NCI-H1092 treated with DMSO at 0.1 percent for 48 hours (cell line): ENCODE results near the gene LENEP.

ENCODE experiments used
- DNase-seq: peaks from one replicate; lab custom pipeline; 2025; lab: John Stamatoyannopoulos, UW

LENEP gene

DNA sequence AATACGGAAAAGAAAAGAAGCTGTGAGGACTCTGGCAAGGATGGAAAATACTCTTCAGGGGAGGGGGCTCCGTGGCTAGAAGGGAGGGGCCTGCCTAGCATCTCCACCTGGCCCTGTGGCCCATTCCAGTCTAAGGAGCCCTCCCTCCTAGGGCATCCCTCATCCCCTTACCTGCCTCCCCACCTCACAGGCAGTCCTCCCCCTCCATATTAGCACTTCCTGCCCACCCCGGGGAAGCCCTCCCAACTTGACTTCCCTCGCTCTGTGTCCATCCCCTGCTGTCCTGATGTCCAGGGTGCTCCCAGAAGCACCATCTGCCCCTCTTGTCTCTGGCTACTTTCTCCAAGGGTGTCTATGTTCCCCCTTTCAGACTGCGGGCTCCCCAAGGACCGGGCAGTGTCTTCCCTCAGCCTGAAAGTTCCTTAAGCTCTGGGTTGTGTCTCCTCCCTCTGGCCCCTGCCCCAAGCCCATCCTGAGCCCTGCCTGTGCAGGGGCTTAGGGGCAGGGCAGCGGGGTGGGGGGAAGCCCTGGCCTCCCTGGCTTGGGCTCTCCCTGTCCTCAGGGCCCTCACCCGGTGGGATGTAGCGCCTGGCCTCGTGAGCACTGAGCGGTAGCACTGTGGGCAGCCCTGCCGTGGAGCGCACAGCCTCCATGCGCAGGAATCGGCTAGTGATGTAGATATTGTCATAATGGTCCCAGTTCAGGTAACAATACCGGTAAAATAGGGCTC lies 36.3 kb downstream of the LENEP start:
- DNase-seq: no peak

DNA sequence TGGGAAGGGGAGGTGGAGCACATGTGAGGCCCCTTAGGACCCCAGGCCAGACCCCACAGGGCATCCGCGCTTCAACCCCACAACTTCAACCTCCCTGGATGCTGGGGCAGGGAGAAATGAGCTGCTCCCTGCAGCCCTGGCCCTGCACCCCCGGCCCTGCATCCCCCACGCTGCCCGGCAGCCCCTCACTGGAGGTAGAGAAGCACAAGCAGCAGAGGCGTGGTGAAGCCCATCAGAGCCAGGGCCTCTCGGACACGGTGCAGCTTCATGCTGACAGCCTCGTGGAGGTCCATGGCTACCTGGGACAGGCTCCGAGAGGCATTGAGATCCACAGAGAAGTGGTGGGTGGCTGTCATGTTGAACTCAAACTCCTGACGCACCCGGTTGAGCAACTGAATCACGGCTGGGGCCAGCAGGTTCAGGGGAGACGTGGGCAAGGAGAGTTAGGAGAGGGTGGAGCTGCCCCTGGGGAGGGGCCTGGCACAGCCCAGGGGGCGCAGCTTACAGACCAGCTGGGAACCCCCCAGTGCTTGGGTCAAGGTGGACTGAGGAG lies 36.9 kb downstream of the LENEP start:
- DNase-seq: no peak

DNA sequence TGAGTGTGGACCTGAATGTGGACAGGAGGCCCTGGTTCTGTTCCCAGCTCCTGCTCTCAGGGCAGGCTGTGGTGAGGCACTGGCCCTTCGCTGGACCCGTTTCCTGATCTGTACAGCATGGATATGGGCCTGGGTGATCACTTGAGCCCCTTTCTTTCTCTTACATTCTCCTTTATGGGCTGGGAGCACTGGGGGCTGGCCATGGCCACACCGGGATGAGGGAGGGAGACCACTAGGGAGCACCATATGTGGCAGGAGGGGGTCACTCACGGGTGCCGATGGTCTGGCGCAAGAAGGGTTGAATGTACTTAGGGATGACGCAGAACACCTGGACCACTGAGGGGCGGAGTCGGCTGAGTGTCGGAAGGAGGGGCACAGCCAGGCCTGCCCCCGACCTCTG lies 37.5 kb downstream of the LENEP start:
- no peak for DNase-seq

DNA sequence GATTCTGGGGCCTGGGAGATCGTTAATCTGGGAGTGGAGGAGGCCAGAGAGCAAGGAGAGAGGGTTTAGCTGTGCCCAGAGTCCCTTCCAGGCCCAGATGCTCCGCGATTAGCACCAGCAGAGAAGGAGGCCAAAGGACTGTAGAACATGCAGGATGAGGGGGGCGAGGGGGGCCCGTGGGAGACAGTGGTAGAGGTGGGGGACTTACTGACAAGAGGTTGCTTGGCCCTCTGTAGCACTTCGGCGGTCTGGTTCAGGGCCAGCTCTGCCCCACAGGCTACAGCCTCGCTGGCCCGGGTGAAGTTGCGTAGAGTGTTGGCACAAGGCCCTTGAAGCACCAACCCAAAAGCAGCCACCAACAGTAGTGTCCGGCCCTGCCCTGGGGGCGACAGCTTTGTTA lies 39.5 kb downstream of the LENEP start:
- DNase-seq: no peak

DNA sequence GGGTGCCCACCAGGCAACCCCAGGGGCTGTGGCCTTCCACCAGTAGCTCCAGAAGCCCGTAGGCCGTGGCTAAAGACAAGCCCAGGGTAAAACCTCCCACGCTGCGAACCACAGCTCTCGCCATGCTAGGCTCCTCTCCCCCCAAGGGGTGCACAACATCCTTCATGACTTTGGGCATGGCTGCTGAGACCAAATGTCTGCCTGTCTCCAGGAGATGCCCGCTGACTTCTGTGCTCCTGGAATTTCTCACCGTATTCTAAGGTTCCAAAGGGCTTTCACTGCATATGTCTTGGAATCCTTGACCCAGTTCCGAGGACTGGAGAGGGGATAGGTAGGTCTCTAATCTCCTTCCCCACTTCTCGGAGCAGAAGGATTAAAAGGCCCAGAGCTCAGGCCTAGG lies 40.1 kb downstream of the LENEP start, which contains the start of the genes DCST1 and DCST2:
Gene DCST1 (plus strand): TSS at position 301 of the 400 bp plus-strand sequence. CDS start 213 bp downstream, outside the sequence.
Gene DCST2 (minus strand): TSS at position 258 of the 400 bp plus-strand sequence. CDS start 80 bp downstream, at position 178.
- no peak for DNase-seq

DNA sequence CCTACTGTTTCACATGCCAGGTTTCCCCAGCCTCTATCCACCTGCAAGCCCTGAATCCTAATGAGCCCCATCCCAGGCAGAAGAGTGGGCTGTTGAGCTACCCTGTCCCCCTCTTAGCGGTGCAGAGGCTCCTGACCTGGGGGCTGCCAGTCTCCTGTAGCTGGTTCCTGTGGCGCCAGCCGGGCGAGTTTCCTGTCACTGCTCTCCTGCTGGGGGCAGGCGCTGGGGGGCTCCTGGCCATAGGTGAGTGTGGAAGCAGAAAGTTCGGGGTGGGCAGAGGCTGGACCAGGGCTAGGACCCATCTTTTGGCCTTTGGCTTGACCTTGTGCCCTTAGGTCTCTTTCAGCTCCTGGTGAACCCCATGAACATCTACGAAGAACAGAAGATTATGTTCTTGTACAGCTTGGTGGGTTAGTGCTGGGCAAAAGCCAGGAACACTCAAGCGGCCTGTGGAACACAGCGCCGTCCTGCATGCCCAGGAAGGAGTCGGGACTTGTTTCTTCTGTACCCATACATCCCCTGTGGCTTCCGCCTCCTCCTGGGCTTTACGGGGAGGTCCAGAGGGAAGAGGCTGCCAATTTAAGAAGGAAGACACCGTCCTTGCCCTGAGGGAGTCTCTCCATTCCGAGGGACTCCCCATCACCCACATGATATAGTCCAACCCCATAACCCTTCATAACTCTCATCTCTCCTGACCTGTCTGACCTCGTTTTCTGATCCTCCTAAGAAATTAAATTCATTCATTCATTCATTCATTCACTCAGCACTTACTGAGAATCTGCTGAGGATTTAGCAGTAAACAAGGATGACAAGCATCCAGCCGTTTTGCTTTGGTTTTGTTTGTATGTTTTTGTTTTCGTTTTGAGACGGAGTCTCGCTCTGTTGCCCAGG lies 41.2 kb downstream of the LENEP start:
- DNase-seq: no peak

DNA sequence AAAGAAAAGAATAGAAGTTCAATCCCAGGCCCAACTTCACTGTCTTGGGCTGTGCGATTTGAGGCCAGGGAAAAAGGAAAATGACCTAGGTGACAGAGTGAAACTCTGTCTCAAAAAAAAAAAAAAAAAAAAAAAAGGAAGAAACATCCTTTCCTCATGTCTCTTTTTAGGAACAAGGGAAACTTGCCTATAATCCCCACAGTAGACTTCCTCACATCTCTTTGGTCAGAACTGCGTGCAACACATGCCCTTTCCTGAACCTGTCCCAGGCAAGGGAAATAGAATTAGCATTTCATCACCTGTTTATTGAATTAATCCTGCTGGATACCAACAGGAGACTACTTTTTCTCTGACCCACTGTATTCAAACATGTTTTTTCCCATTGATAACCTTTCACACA lies 42.5 kb downstream of the LENEP start:
- DNase-seq: no peak

DNA sequence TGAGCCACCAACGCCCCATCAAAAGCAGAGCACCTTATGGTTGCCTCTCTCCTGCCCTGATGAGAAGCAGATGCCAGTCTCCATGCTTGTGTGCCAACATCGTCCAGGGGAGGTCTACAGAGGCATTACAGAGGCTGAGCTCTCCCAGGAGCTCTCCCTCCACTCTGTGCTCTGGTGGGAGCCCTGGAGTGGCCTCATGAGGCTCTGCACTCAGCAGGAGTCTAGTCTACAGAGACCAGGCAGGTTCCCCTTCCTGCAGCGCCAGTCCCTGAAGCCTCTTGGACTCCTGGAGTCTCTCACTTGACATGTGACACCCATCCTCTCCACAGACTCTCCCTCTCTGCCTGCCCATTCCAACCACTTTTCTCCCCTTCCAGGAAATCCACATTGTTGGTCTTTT lies 43.7 kb downstream of the LENEP start:
- no peak for DNase-seq

DNA sequence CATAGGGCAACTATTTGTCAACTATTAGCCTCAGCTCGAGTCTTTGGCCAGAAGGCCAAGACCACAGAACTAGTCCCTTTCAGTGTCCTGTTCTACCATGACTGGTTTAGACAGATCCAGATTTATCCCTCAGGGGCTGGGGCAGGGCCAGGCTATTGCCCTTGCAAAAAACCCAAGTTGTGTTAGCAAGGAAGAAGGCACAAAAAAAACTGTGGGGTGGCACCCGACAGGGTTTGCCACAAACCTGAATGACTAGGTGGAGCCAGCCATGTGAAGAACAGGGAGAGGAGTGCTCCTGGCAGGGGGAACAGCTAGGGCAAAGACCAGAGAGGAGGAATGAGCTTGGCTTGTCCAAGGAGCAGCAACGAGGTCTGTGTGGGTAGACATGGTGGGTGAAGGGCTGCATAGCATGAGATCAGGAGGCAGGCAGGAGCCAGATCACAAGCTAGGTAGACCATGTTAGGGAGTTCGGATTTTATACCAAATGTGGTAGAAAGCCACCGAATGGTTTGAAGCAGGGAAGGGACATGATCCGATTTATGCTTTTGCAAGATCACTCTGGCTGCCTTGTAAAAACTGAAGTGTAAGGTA lies 44.6 kb downstream of the LENEP start:
- no peak for DNase-seq

DNA sequence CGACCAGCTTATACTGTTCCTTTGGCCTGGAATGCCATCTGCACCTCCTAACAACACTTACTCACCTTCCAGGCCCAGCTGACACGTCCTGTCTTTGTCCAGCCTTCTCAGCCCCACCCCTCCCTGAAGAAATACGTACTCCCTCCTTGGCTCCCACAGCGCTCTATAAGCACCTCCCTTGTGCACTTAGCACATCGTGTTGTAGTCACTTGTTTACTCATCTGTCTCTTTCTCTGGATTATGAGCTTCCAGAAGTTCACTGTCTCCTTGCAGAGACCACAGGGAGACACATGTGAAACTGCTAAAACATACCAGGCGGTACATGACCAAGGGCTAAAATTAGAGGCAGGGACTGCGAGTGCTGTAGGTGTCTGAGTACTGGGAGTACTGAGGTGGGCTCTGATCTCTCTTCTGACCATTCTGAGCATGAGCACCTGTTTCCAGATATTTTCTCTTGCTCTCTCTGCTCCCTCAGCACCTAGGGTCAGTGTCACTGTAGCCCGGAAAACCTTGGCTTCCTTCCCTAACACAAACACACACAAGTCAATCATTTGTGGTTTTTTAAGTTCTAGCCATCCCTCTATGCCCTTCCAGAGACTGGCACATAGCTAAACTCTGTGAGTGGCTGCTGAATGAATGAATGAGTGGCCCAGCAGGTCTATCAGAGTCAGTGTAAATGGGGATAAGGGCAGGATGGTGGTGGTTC lies 45.4 kb downstream of the LENEP start:
- no peak for DNase-seq

DNA sequence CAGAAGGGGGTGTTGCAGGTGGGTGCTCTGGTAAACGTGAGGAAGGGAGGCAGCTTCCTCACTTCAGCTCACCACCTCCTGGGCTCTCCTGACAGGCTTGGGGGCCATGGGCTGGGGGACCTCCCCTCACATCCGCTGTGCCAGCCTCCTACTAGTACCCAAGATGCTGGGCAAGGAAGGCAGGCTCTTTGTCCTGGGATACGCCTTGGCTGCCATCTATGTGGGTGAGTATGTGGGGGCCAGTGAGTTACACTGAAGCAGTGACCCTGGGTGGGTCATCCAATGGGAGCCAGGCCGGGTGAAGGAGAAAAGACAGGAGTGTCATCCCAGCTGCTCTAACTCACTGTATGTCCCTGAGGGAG lies 45.9 kb downstream of the LENEP start:
- DNase-seq: no peak

DNA sequence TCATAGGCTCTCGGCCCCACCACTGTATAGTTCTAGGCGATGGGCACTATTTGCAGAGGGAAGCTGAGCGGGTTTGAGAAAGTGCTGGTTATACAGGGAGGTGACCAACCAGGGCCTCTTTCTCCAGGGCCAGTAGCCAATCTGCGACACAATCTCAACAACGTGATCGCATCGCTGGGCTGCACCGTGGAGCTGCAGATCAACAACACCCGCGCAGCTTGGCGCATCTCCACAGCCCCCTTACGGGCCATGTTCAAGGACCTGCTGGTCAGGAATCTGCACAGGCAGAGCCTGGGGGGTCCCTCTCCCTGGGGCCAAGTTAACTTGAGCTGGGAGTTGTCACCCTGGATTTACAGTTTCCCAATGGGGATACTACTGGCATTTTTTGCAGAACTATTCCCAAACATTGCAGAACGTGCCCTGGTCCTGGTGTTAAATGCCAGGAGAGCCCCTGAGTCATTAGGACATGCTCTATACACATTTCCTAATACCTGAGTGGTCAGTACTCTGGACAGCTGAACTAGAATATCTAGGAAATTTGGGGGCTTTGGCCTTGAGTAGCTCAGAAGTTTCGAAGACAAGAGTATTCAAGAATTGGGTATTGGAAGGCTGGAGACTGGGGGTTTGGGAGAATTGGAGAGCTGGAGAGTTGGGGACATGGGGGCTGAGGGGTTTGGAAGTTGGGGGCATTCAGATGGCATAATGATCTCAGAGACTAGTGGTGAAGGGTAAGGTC lies 47.1 kb downstream of the LENEP start:
- no peak for DNase-seq

DNA sequence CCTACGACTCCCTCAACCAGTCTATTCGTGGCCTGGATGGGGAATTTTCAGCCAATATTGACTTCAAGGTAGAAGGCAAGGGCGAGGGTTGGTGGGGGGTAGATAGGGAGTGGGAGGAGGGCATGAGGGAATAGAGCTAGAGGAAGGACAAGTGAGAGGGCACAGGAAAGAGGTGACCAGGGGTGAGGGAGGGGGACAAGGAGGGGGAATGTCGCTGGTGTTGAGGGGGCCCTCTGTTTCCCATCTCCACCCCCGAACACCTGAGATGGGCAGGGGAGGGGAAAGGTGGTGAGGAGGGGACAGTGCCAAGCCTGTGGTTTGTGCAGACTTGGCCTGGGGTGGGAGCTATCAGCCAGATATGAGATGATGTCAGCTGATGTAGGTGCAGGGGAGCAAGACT lies 49.4 kb downstream of the LENEP start:
- no peak for DNase-seq

DNA sequence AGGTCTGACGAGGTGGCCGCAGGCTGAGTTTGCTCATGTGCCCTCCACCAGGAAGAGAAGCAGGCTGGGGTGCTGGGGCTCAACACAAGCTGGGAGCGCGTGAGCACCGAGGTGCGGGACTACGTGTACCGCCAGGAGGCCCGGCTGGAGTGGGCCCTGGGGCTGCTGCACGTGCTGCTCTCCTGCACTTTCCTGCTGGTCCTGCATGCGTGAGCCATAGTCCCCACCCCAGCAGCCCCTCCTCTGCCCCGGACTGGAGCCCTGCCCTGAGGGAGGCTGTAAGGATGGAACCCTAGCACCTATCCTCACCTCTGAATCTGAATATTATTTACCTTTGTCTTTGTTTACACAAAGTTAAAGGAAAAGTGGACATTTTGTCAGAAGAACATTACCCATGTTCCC lies 49.9 kb downstream of the LENEP start:
- DNase-seq: no peak

DNA sequence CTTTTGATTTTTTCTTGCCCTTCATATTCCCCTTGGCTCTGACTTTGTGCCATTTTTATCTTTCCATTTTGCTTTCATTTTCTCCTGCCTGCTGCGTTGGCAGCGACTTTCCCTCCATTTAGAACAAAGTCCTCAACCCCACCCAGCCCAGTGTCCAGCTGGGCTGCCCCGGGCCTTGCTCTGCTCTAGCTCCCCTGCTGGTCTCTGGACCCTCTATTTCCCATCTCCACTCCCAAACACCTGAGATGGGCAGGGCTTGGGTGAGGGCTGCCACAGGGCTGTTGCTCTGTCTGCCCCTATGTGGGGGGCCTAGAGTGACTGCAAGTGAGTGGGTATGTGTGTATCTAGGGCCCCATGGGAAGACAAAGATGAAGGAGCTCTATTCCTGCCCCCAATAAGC lies 50.4 kb downstream of the LENEP start:
- DNase-seq: no peak
